Measurements from ENCODE around the gene LSP1. TPM values are rescaled to one million over a fixed set of nuclear protein-coding genes. Genes with fewer than 3 reads are reported as not detected.

LSP1 gene
- total RNA-seq, 1 donor from 2014 or later: 301 TPM

DNA sequence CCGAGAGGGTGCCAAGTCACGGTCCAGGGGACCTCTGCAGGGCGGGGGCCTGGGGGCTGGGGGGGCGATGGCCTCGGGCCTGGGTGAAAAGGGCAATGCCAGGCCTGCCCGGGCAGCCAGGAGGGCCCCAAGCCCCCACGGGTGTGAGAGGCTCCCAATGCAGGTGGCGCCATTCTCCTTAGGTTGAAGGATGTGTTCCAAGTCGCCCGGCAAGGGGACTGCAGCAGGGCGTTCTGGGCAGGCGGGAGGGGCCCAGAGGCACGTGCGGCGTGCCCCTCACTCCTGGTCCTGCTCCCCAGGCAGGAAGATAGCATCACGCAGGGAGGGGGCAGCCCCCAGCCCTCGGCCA is 14.8 kb upstream of the LSP1 start:
- Mint-ChIP-seq H3K4me1 (peaks cover 31% of the 10 kb centered on the region), H3K9me3 (no peaks in the 10 kb centered on the region), H3K27ac (no peak overlapping the region), H3K4me3 (no peak overlapping the region), H3K27me3 (peaks cover 2% of the 10 kb centered on the region), H3K36me3 (ENCODE audit: low read depth) (no peaks in the 10 kb centered on the region)
- TF ChIP-seq, protein P1, sequence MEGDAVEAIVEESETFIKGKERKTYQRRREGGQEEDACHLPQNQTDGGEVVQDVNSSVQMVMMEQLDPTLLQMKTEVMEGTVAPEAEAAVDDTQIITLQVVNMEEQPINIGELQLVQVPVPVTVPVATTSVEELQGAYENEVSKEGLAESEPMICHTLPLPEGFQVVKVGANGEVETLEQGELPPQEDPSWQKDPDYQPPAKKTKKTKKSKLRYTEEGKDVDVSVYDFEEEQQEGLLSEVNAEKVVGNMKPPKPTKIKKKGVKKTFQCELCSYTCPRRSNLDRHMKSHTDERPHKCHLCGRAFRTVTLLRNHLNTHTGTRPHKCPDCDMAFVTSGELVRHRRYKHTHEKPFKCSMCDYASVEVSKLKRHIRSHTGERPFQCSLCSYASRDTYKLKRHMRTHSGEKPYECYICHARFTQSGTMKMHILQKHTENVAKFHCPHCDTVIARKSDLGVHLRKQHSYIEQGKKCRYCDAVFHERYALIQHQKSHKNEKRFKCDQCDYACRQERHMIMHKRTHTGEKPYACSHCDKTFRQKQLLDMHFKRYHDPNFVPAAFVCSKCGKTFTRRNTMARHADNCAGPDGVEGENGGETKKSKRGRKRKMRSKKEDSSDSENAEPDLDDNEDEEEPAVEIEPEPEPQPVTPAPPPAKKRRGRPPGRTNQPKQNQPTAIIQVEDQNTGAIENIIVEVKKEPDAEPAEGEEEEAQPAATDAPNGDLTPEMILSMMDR (IDR thresholded peaks at IDR 0.05): peak; percentile 5
- DNase-seq (no peak), ATAC-seq (ENCODE audit: low read depth) (no peak)
- ChIA-PET POLR2A (interaction anchor here (1.1 to 1.6 kb wide), 2 partner anchors 13 to 110 kb away, joined by 3 to 25 read pairs; no protein-coding TSS in a partner anchor), CTCF (interaction anchor here (2.4 kb wide), 1 partner anchor 314 kb away, joined by 11 read pairs; no protein-coding TSS in a partner anchor)
- intact Hi-C loops (cut with micrococcal nuclease): no loop called here

DNA sequence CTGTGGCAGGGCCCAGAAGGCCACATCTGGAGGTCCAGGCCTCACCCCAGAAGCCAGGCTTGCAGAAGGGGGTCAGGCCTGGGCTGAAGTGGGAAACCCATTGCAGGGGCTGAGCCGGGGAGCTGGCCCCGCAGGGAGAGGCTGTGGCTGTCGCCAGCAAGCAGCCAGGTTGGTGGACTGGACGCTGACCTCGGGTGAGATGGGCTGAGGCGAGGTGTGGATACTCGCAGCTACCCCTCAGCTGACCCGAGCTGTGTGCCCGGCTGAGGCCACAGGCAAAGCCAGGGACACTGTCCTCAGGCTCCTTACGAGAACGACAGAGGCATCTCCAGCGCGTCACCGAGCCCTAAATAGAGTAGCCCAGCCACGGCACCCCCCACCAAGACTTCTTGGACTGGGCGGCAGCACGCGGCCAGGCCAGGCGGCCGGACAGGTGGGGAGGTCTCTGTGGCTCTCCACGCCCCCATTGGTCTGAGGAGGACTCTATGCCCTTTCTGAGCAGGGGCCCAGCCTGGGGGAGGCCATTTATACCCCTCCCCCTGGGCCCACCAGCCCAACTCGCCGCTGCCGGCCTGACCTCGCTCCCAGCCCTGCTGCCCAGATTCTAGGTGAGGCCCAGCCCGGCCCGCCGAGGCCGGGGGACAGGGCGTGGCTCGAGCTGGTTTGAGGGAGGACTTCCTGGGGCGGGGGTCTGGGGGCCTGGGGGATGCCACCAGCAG is 14.3 kb upstream of the LSP1 start, which contains the start of gene TNNI2:
Gene TNNI2, plus strand, starts transcription at position 556 of the 719 bp plus-strand sequence. CDS start 716 bp downstream, outside the sequence.
- Mint-ChIP-seq H3K4me1 (peaks cover 37% of the 10 kb centered on the region), H3K36me3 (ENCODE audit: low read depth) (no peaks in the 10 kb centered on the region), H3K4me3 (peak within 1 kb of the TSS; percentile 69), H3K9me3 (no peaks in the 10 kb centered on the region), H3K27me3 (no peaks in the 10 kb centered on the region), H3K27ac (peak within 1 kb of the TSS; percentile 65)
- intact Hi-C loops (cut with micrococcal nuclease): no loop called here
- ATAC-seq (ENCODE audit: low read depth): no peak
- ChIA-PET POLR2A (interaction anchor here (0.6 to 2.9 kb wide), 7 partner anchors 12 to 162 kb away, joined by 3 to 25 read pairs (median 3); no protein-coding TSS in a partner anchor), CTCF (interaction anchor here (0.9 to 2.4 kb wide), 4 partner anchors 37 to 313 kb away, joined by 3 to 11 read pairs (median 5); no protein-coding TSS in a partner anchor)
- DNase-seq: no peak
- TF ChIP-seq, protein P1 (IDR thresholded peaks at IDR 0.05): no peak

DNA sequence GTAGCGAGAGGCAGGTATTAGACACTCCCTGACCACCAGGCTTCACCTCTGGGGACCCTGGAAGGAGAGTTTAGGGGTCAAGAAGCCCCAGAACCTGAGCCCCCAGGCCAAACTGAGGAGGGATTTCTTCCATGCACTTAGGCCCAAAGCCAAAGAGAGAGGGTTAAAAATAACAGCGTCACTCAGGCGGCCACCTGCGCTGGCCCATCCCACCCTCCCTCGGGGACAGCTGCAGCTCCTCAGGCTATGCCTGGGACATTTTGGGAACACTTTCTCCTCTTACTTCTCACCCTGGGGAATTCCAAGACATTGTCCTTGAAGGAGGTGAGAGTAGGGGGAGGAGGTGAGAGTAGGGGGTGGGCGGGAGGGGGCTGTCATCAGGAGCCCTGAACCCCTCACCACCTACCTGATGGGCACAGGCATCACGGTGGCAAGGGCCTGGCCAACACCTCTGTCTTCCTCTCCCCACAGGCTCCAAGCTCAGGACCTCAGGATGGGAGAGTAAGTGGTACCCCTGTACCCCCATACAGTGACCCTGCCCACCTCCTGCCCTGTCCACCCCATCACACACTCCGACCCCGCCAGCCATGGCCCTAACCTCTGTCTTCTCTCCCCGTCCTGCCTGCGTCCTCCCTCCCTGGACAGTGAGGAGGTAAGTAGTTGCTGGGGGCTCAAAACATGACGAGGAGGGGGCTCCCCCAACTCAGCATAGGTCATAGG is 13.5 kb upstream of the LSP1 start:
- peaks cover 45% of the 10 kb centered on the region for H3K4me1 Mint-ChIP-seq
- intact Hi-C loops (cut with micrococcal nuclease): no loop called here
- H3K4me3 Mint-ChIP-seq: peak overlapping the region; percentile 69
- DNase-seq (no peak), ATAC-seq (ENCODE audit: low read depth) (peak; percentile 3)
- no peaks in the 10 kb centered on the region for H3K36me3 Mint-ChIP-seq (ENCODE audit: low read depth)
- no peaks in the 10 kb centered on the region for H3K27me3 Mint-ChIP-seq
- TF ChIP-seq, protein P1 (IDR thresholded peaks at IDR 0.05): no peak
- ChIA-PET CTCF (interaction anchor here (0.9 to 2.4 kb wide), 5 partner anchors 37 to 312 kb away, joined by 3 to 11 read pairs (median 3); no protein-coding TSS in a partner anchor), POLR2A (interaction anchor here (0.6 to 2.9 kb wide), 8 partner anchors 12 to 125 kb away, joined by 3 to 25 read pairs (median 3); no protein-coding TSS in a partner anchor)
- no peaks in the 10 kb centered on the region for H3K9me3 Mint-ChIP-seq
- H3K27ac Mint-ChIP-seq: peak overlapping the region; percentile 65

DNA sequence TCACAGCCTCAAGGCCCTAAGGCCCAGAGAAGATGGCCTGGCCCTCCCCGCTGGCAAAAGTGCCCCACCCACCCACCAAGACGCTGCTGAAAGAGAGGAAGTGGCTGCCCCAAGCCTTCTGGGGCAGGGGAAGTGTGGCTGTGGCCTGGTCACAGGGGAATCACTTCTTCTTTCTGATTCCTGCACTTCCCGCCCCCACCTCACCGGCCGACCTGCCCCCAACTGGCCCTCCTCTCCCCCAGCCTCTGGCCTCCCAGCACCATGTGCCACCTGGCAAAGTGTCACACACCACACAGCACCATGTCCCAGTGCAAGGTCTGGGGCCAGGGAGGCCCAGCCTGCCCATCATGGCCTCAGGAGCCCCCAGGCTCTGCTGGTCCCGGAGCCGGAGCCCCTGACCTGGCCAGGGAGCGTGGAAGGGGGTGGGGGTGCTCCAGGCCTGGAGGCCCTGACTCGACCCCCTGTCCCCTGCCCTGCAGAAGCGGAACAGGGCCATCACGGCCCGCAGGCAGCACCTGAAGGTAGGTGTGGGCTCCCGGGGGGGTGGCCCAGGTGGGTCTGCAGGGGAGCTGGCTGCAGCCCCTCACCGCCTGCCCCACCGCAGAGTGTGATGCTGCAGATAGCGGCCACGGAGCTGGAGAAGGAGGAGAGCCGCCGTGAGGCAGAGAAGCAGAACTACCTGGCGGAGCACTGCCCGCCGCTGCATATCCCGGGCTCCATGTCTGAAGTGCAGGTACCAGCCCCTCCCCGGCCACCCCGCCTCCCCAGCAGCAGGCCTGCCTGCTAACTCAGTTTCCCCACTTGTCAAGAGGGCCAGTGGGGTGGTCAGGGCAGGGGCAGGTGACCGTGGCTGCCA is 12.7 kb upstream of the LSP1 start:
- Mint-ChIP-seq H3K4me1 (peaks cover 52% of the 10 kb centered on the region), H3K9me3 (no peaks in the 10 kb centered on the region), H3K27me3 (no peaks in the 10 kb centered on the region), H3K4me3 (peak overlapping the region; percentile 69), H3K36me3 (ENCODE audit: low read depth) (no peaks in the 10 kb centered on the region), H3K27ac (peak overlapping the region; percentile 65)
- CTCF ChIA-PET: interaction anchor here (0.9 to 2.4 kb wide), 5 partner anchors 12 to 312 kb away, joined by 3 to 11 read pairs (median 3); partner anchors contain the start of gene LSP1
- POLR2A ChIA-PET: interaction anchor here (0.6 to 2.9 kb wide), 9 partner anchors 11 to 531 kb away, joined by 3 to 25 read pairs (median 5); partner anchors contain the start of genes LSP1 and TOLLIP
- TF ChIP-seq, protein P1 (IDR thresholded peaks at IDR 0.05): no peak
- intact Hi-C loops (cut with micrococcal nuclease): loop anchor here (1.0 kb wide), 1 partner anchor 12 kb away; no protein-coding TSS in a partner anchor
- DNase-seq (peak; percentile 50), ATAC-seq (ENCODE audit: low read depth) (peak; percentile 72)

Measured in activated B cell treated with CpG ODN at 0.5 μM for 24 hours (primary cell).